ENCODE measurements around the gene PANK4.
"Not testable (repeated sequence)": the region's sequence is repeated elsewhere in the genome, so short reads cannot be mapped to it uniquely, and the experiment has no call there.

The PANK4 gene

GRCh38 chr1:2558861-2559260 is 32.5 kb upstream of the PANK4 start:
- no peak for DNase-seq (ENCODE audit: low read depth in 2 of 2)

- DNase-seq (ENCODE audit: low read depth in 2 of 2): no peak
These were observed 32.0 kb upstream of the PANK4 start for GRCh38 chr1:2558420-2558819.

- DNase-seq (ENCODE audit: low read depth in 2 of 2): no peak
These were observed 31.3 kb upstream of the PANK4 start for GRCh38 chr1:2557482-2558400.

- DNase-seq (ENCODE audit: low read depth in 2 of 2): no peak
These were observed 30.5 kb upstream of the PANK4 start for GRCh38 chr1:2556678-2557481.

- DNase-seq (ENCODE audit: low read depth in 2 of 2): no peak
These were observed 29.9 kb upstream of the PANK4 start, which contains the start of gene TNFRSF14 for GRCh38 chr1:2556277-2556677. TNFRSF14 (plus strand) TSS chr1:2556371; CDS start chr1:2556665, 294 bp downstream.

GRCh38 chr1:2555634-2556276 is 29.4 kb upstream of the PANK4 start:
- DNase-seq (ENCODE audit: low read depth in 2 of 2): no peak

GRCh38 chr1:2554621-2555387 is 28.4 kb upstream of the PANK4 start:
- no peak for DNase-seq (ENCODE audit: low read depth in 2 of 2)

- DNase-seq (ENCODE audit: low read depth in 2 of 2): no peak
These were observed 27.6 kb upstream of the PANK4 start for GRCh38 chr1:2553871-2554620.

- not testable (repeated sequence) for DNase-seq (ENCODE audit: low read depth in 2 of 2)
These were observed 26.7 kb upstream of the PANK4 start for GRCh38 chr1:2553076-2553475.

- DNase-seq (ENCODE audit: low read depth in 2 of 2): no peak
These were observed 25.8 kb upstream of the PANK4 start for GRCh38 chr1:2552189-2552588.

- DNase-seq (ENCODE audit: low read depth in 2 of 2): not testable (repeated sequence)
These were observed 25.1 kb upstream of the PANK4 start for GRCh38 chr1:2551544-2551943.

- not testable (repeated sequence) for DNase-seq (ENCODE audit: low read depth in 2 of 2)
These were observed 24.0 kb upstream of the PANK4 start for GRCh38 chr1:2550309-2550861.

- DNase-seq (ENCODE audit: low read depth in 2 of 2): not testable (repeated sequence)
These were observed 23.1 kb upstream of the PANK4 start for GRCh38 chr1:2549367-2550029.

- DNase-seq (ENCODE audit: low read depth in 2 of 2): no peak
These were observed 21.7 kb upstream of the PANK4 start for GRCh38 chr1:2548068-2548589.

GRCh38 chr1:2547210-2548067 is 21.0 kb upstream of the PANK4 start:
- no peak for DNase-seq (ENCODE audit: low read depth in 2 of 2)

- no peak for DNase-seq (ENCODE audit: low read depth in 2 of 2)
These were observed 20.3 kb upstream of the PANK4 start for GRCh38 chr1:2546515-2547209.

GRCh38 chr1:2545754-2546514 is 19.5 kb upstream of the PANK4 start:
- DNase-seq (ENCODE audit: low read depth in 2 of 2): peak; percentile 36 to 37

All from fibroblast of skin of left quadriceps (primary cell).